ENCODE results near the gene LRP11. TPM values are rescaled to one million over a fixed set of nuclear protein-coding genes. Genes with fewer than 3 reads are reported as not detected.

LRP11 gene
- total and polyA plus RNA-seq, 9 of the 15 experiments (the other 6 are each of a cell fraction or from before 2014, with no cell fraction given): 0.51 to 3.5 (median 2.4) TPM

GRCh38 chr6:149846321-149846720 is 17.8 kb downstream of the LRP11 start:
- BruUV-seq (replicated peaks): no TSS peak
- peaks cover 18% of the 10 kb centered on the region for H4K20me1 ChIP-seq (replicated peaks; ENCODE audit: control insufficient read depth, insufficient read depth, low read length)
- in situ Hi-C loops (cut with MboI): no loop called here
- no peak for FAIRE-seq
- peak; percentile 19; the same call in 1 of the 3 replicates for ATAC-seq
- no peak overlapping the region for H3K4me2 ChIP-seq (ENCODE audit: insufficient read depth, low read length)
- H3K4me1 ChIP-seq (replicated peaks in 1 of 2; ENCODE audit: control insufficient read depth in 2 of 2, insufficient read depth in 2 of 2, low read length in 2 of 2): peaks cover 0 to 4% of the 10 kb centered on the region in 2 experiments; a peak in 3 of 5 replicates
- no peaks in the 10 kb centered on the region for H3K9me1 ChIP-seq (ENCODE audit: control insufficient read depth, insufficient read depth, low read length)
- under 1% methylated on average over 7 of the region's 7 CpGs for WGBS (ENCODE audit: insufficient coverage, low coverage, missing lambda C conversion rate)
- H3K36me3 ChIP-seq (ENCODE audit: control insufficient read depth, insufficient read depth, low read length): no peaks in the 10 kb centered on the region
- no peak overlapping the region for H3K4me3 ChIP-seq
- DNase-seq (ENCODE audit: extremely low read depth in 1 of 4, low spot score in 3 of 4): peak in 2 of 4 experiments; percentile 29 to 45
- ChIA-PET POLR2A (interaction anchor here (0.9 to 2.3 kb wide), 3 partner anchors 8 to 68 kb away, joined by 3 to 8 read pairs (median 4); no protein-coding TSS in a partner anchor), CTCF (ENCODE audit: low intra/inter-chr PET ratio) (no interaction called here)
- intact Hi-C loops (cut with micrococcal nuclease): no loop called here
- H3K27me3 ChIP-seq (ENCODE audit: control insufficient read depth in 2 of 2, insufficient read depth in 2 of 2, low read length in 2 of 2): peaks cover 23 to 41% of the 10 kb centered on the region in 2 experiments
- no peak overlapping the region for H2AFZ ChIP-seq (ENCODE audit: low read depth, low read length)
- H3K9me3 ChIP-seq (replicated peaks; ENCODE audit: control insufficient read depth, insufficient read depth, low read depth, low read length): no peaks in the 10 kb centered on the region
- no peaks in the 10 kb centered on the region for H3K79me2 ChIP-seq (ENCODE audit: control insufficient read depth, insufficient read depth, low read length)
- no peak overlapping the region for H3K27ac ChIP-seq (ENCODE audit: extremely low read depth, low read depth, low read length)
- H3K9ac ChIP-seq (ENCODE audit: insufficient read depth in 1 of 2, low read depth in 2 of 2, low read length in 2 of 2): no peak overlapping the region
- TF ChIP-seq CBFA2T2 (conservative IDR thresholded peaks at IDR 0.05): peak; percentile 32
- no peak for TF ChIP-seq KDM2B (CRISPR knock-in tag; IDR thresholded peaks at IDR 0.05)
- TF ChIP-seq MAFG (tag; conservative IDR thresholded peaks at IDR 0.05): peak; percentile 74
- peak; percentile 87 for TF ChIP-seq NFIC (IDR thresholded peaks at IDR 0.05)
- TF ChIP-seq CTBP1 (IDR thresholded peaks at IDR 0.05; ENCODE audit: borderline replicate concordance): 0 out of 2 replicates have a peak, but pooled peaks have one; percentile 15
- TF ChIP-seq RCOR1 (IDR thresholded peaks at IDR 0.05; ENCODE audit: borderline replicate concordance in 1 of 2, low read depth in 2 of 2, low read length in 2 of 2): peak; percentile 82 to 99
- TF ChIP-seq HDAC1 (IDR thresholded peaks at IDR 0.05): peak in 1 of 2 experiments; percentile 95; a peak in 2 of 4 replicates
- TF ChIP-seq JUND (IDR thresholded peaks at IDR 0.05; ENCODE audit: borderline replicate concordance, low read depth, low read length): peak; percentile 33; the same call in 1 of the 2 replicates
- TF ChIP-seq JUND (tag; IDR thresholded peaks at IDR 0.05; ENCODE audit: borderline replicate concordance, low read depth, low read length): no peak; the same call in 2 of the 3 replicates
- TF ChIP-seq NFE2L1 (tag; IDR thresholded peaks at IDR 0.05; ENCODE audit: borderline replicate concordance, low read depth): peak; percentile 27; the same call in 1 of the 2 replicates
- TF ChIP-seq TEAD4 (IDR thresholded peaks at IDR 0.05; ENCODE audit: low read length): peak; percentile 73
- no peak for TF ChIP-seq TEAD4 (CRISPR knock-in tag; IDR thresholded peaks at IDR 0.05; ENCODE audit: borderline replicate concordance)
- no peak for TF ChIP-seq RHOXF2B (CRISPR knock-in tag; conservative IDR thresholded peaks at IDR 0.05)
- no peak for TF ChIP-seq CAMTA2 (CRISPR knock-in tag; conservative IDR thresholded peaks at IDR 0.05)
- TF ChIP-seq MEF2A (IDR thresholded peaks at IDR 0.05; ENCODE audit: control insufficient read depth, low read depth, low read length): no peak
- peak; percentile 74 for TF ChIP-seq ZNF316 (IDR thresholded peaks at IDR 0.05)
- no peak for TF ChIP-seq MED1 (CRISPR knock-in tag; IDR thresholded peaks at IDR 0.05; ENCODE audit: borderline replicate concordance)
- no peak for TF ChIP-seq BMI1 (IDR thresholded peaks at IDR 0.05; ENCODE audit: low read length)
- TF ChIP-seq C11orf30 (IDR thresholded peaks at IDR 0.05; ENCODE audit: low read depth): peak; percentile 79
- peak in 1 of 2 experiments; percentile 29; a peak in 1 of 4 replicates for TF ChIP-seq TEAD1 (CRISPR knock-in tag; IDR thresholded peaks at IDR 0.05)
- no peak for TF ChIP-seq ARID1B (IDR thresholded peaks at IDR 0.05)
- peak; percentile 99 for TF ChIP-seq KDM1A (IDR thresholded peaks at IDR 0.05)
- peak; percentile 84 for TF ChIP-seq HDAC2 (IDR thresholded peaks at IDR 0.05)
- TF ChIP-seq MAFF (IDR thresholded peaks at IDR 0.05; ENCODE audit: low read length): peak; percentile 27; the same call in 1 of the 2 replicates
- 0 out of 2 replicates have a peak, but pooled peaks have one; percentile 22 for TF ChIP-seq BHLHE40 (IDR thresholded peaks at IDR 0.05; ENCODE audit: low read length)
- peak; percentile 33; the same call in 1 of the 2 replicates for TF ChIP-seq MAFK (IDR thresholded peaks at IDR 0.05; ENCODE audit: low read length)
- TF ChIP-seq NFE2 (IDR thresholded peaks at IDR 0.05; ENCODE audit: low read depth): peak; percentile 82
